GM12878 (cell line): ENCODE results near the gene GSTO1. TPM values are rescaled to one million over a fixed set of nuclear protein-coding genes. Genes with fewer than 3 reads are reported as not detected.
A peak's percentile ranks its signal among the peaks of the same experiment; 100 is the strongest.

Experiments
- ASH2L ChIP-seq: fragments of 300-600, 200-600 bp; sonication (generic); IDR thresholded peaks from 2 replicates; pipeline ENCODE4 v1.6.1; 2017; ENCODE audit warnings: low read depth, mild to moderate bottlenecking, borderline replicate concordance
- CBX5 ChIP-seq: sonication (generic); IDR thresholded peaks from 2 replicates; pipeline ENCODE4 v1.6.1; 2016; ENCODE audit warnings: low read depth, moderate library complexity, mild to moderate bottlenecking, inconsistent platforms
- EED ChIP-seq: sonication (generic); IDR thresholded peaks from 2 replicates; pipeline ENCODE4 v1.6.1; 2016; ENCODE audit warnings: antibody characterized with exemption, low read depth
- EP300 ChIP-seq, 2 experiments: fragments of 150-350 bp in 1 of 2; IDR thresholded peaks; 2 replicates each; pipeline ENCODE4 v1.6.1; 2011 to 2012; ENCODE audit warnings: low read depth in 2 of 2, low read length in 2 of 2, borderline replicate concordance in 1 of 2, improper control_type of control experiment in 1 of 2, inconsistent platforms in 1 of 2; ENCODE audit not compliant: control insufficient read depth in 1 of 2
- FOS ChIP-seq: IDR thresholded peaks from 3 replicates; pipeline ENCODE4 v1.6.1; 2011; ENCODE audit warnings: borderline replicate concordance; ENCODE audit not compliant: insufficient read length; ENCODE audit errors: extremely low read depth
- JUNB ChIP-seq: IDR thresholded peaks from 2 replicates; pipeline ENCODE4 v1.6.1; 2016; ENCODE audit warnings: antibody characterized with exemption, mild to moderate bottlenecking
- LARP7 ChIP-seq: fragments of 450-650 bp; IDR thresholded peaks from 2 replicates; pipeline ENCODE4 v1.6.1; 2017; ENCODE audit warnings: mild to moderate bottlenecking
- NFXL1 ChIP-seq: fragments of 450-650 bp; IDR thresholded peaks from 2 replicates; pipeline ENCODE4 v1.6.1; 2017; ENCODE audit warnings: antibody characterized with exemption, mild to moderate bottlenecking, borderline replicate concordance
- NR2F1 ChIP-seq: fragments of 450-650 bp; conservative IDR thresholded peaks from 2 replicates; pipeline ENCODE4 v1.6.1; 2017; ENCODE audit warnings: mild to moderate bottlenecking
- PML ChIP-seq: IDR thresholded peaks from 2 replicates; pipeline ENCODE4 v1.6.1; 2012; ENCODE audit warnings: low read length, inconsistent platforms
- POLR2AphosphoS5 ChIP-seq: IDR thresholded peaks from 2 replicates; pipeline ENCODE4 v1.6.1; 2011; ENCODE audit warnings: mild to moderate bottlenecking, low read length, inconsistent platforms
- TAF1 ChIP-seq: IDR thresholded peaks from 2 replicates; pipeline ENCODE4 v1.6.1; 2011; ENCODE audit warnings: mild to moderate bottlenecking, low read depth, low read length, borderline replicate concordance
- TCF12 ChIP-seq: IDR thresholded peaks from 2 replicates; pipeline ENCODE4 v1.6.1; 2011; ENCODE audit warnings: low read depth, mild to moderate bottlenecking, low read length
- TCF3 ChIP-seq: IDR thresholded peaks from 2 replicates; pipeline ENCODE4 v1.6.1; 2012; ENCODE audit warnings: low read depth, mild to moderate bottlenecking, low read length, borderline replicate concordance; ENCODE audit not compliant: insufficient read depth
- TCF7 ChIP-seq: IDR thresholded peaks from 2 replicates; pipeline ENCODE4 v1.6.1; 2014; ENCODE audit warnings: antibody characterized with exemption, borderline replicate concordance
- WRNIP1 ChIP-seq: IDR thresholded peaks from 2 replicates; pipeline ENCODE4 v1.6.1; 2011; ENCODE audit warnings: low read depth, low read length, improper control_type of control experiment, borderline replicate concordance
- YBX1 ChIP-seq: fragments of 450-650 bp; IDR thresholded peaks from 2 replicates; pipeline ENCODE4 v1.6.1; 2016; ENCODE audit warnings: antibody characterized with exemption
- polyA plus RNA-seq, 11 experiments: library from polyadenylated mRNA; depleted of rRNA in 4 of 11; unstranded in 6 of 11; stranded (reverse) in 5 of 11; fragments of >200 nt; fragmentation: Nextera tagmentation in 4 of 11; fragmentation: Illumina TruSeq in 1 of 11; extraction: Ambion mirVana in 4 of 11; extraction: Trizol in 1 of 11; gene quantifications; 1 replicate in 1 of 11; 2 replicates in 10 of 11; pipeline versions ENCODE4 v1.2.1 to v1.2.3, GENCODE V29; 2011 to 2016; ENCODE audit warnings: inconsistent platforms in 2 of 11, missing spikeins in 2 of 11, low read depth in 1 of 11
- total RNA-seq, 4 experiments: library from RNA; depleted of rRNA in 3 of 4; stranded (reverse); fragments of >200 nt in 3 of 4; fragmentation: Illumina TruSeq in 1 of 4; extraction: Trizol in 1 of 4; gene quantifications; 2 replicates each; pipeline versions ENCODE4 v1.2.1 to v1.2.3, GENCODE V29; 2013 to 2021
- TF ChIP-seq, protein P1 (sequence below): fragments of 450-650 bp; IDR thresholded peaks from 2 replicates; pipeline ENCODE4 v1.6.1; 2016; ENCODE audit warnings: mild to moderate bottlenecking
- TF ChIP-seq, protein P2 (sequence below): IDR thresholded peaks from 2 replicates; pipeline ENCODE4 v1.6.1; 2012; ENCODE audit warnings: mild to moderate bottlenecking, low read depth, low read length
- TF ChIP-seq, protein P3 (sequence below): IDR thresholded peaks from 2 replicates; pipeline ENCODE4 v1.6.1; 2011; ENCODE audit warnings: low read depth, low read length, improper control_type of control experiment, borderline replicate concordance
- TF ChIP-seq, protein P4 (sequence below): fragments of 150-350 bp; IDR thresholded peaks from 2 replicates; pipeline ENCODE4 v1.6.1; 2016; ENCODE audit warnings: low read depth, low read length

Gene GSTO1
- total and polyA plus RNA-seq, 10 of the 15 experiments (the other 5 are each of a cell fraction or from before 2014, with no cell fraction given): 53.1 to 197 (median 112) TPM

DNA sequence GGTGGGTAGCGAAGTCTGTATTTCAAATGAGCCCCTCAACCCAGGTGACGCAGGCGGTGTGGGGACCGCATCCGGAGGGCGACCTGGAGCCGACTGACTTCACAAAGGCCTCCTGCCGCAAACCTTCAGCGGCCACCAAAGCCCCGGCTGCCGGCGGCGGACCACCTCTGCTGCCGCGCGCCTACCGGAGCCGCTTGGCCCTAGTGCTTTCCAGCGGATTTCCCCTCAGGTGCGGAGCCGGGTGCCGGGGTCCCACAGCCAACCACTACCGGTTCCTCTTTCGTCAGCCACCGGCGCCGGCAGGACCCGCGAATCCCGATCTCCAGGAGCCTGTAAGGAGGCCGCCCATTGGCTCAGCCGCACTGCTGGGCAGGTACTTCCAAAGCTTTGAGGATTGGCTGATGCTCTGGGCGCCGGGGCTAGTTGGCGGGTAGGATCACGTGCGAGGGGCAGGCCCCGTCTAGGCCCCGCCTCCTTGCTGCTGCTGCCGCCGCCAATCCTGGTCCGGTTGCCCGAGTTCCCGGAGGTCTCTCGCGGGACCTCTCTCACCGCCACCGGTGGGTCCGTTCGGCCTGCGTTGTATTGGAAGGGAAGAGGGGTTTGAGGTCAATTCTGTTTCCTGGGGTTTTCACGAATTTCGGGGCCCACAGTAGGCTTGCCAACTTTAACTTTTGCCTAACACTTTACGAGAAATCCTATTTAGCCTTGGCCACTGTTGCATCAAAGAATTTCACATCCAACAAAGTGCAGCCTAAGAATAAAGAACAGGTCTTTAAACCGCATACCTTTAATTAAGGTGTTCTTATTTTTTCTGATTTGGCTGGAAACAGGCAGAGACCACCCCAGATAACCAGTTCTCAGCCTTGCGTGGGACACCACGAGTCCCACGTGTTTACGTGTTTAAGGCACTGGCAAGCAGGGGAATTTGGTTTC, 14.3 kb downstream of the GSTO1 start, which contains the start of gene GSTO2 (continued):
- TF ChIP-seq, protein P1, sequence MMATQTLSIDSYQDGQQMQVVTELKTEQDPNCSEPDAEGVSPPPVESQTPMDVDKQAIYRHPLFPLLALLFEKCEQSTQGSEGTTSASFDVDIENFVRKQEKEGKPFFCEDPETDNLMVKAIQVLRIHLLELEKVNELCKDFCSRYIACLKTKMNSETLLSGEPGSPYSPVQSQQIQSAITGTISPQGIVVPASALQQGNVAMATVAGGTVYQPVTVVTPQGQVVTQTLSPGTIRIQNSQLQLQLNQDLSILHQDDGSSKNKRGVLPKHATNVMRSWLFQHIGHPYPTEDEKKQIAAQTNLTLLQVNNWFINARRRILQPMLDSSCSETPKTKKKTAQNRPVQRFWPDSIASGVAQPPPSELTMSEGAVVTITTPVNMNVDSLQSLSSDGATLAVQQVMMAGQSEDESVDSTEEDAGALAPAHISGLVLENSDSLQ: peak; percentile 87
- TF ChIP-seq NR2F1 (0 out of 2 replicates have a peak, but pooled peaks have one; percentile 34), TCF12 (0 out of 2 replicates have a peak, but pooled peaks have one; percentile 18), FOS (peak; percentile 61), NFXL1 (no peak), EED (peak; percentile 20; the same call in 1 of the 2 replicates), WRNIP1 (no peak), CBX5 (0 out of 2 replicates have a peak, but pooled peaks have one; percentile 20), LARP7 (no peak; the same call in none of the 2 replicates), EP300 (IDR thresholded peaks at IDR 0.05; ENCODE audit: borderline replicate concordance in 1 of 2, control insufficient read depth in 1 of 2, low read depth in 2 of 2, low read length in 2 of 2) (no peak), TCF3 (peak; percentile 64; the same call in 1 of the 2 replicates), PML (peak; percentile 89), JUNB (no peak), TCF7 (no peak), POLR2AphosphoS5 (peak; percentile 94), TAF1 (peak; percentile 80), YBX1 (no peak), ASH2L (no peak)
- TF ChIP-seq, protein P2, sequence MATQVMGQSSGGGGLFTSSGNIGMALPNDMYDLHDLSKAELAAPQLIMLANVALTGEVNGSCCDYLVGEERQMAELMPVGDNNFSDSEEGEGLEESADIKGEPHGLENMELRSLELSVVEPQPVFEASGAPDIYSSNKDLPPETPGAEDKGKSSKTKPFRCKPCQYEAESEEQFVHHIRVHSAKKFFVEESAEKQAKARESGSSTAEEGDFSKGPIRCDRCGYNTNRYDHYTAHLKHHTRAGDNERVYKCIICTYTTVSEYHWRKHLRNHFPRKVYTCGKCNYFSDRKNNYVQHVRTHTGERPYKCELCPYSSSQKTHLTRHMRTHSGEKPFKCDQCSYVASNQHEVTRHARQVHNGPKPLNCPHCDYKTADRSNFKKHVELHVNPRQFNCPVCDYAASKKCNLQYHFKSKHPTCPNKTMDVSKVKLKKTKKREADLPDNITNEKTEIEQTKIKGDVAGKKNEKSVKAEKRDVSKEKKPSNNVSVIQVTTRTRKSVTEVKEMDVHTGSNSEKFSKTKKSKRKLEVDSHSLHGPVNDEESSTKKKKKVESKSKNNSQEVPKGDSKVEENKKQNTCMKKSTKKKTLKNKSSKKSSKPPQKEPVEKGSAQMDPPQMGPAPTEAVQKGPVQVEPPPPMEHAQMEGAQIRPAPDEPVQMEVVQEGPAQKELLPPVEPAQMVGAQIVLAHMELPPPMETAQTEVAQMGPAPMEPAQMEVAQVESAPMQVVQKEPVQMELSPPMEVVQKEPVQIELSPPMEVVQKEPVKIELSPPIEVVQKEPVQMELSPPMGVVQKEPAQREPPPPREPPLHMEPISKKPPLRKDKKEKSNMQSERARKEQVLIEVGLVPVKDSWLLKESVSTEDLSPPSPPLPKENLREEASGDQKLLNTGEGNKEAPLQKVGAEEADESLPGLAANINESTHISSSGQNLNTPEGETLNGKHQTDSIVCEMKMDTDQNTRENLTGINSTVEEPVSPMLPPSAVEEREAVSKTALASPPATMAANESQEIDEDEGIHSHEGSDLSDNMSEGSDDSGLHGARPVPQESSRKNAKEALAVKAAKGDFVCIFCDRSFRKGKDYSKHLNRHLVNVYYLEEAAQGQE: no peak
- TF ChIP-seq, protein P3, sequence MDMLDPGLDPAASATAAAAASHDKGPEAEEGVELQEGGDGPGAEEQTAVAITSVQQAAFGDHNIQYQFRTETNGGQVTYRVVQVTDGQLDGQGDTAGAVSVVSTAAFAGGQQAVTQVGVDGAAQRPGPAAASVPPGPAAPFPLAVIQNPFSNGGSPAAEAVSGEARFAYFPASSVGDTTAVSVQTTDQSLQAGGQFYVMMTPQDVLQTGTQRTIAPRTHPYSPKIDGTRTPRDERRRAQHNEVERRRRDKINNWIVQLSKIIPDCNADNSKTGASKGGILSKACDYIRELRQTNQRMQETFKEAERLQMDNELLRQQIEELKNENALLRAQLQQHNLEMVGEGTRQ: peak; percentile 80
- TF ChIP-seq, protein P4, sequence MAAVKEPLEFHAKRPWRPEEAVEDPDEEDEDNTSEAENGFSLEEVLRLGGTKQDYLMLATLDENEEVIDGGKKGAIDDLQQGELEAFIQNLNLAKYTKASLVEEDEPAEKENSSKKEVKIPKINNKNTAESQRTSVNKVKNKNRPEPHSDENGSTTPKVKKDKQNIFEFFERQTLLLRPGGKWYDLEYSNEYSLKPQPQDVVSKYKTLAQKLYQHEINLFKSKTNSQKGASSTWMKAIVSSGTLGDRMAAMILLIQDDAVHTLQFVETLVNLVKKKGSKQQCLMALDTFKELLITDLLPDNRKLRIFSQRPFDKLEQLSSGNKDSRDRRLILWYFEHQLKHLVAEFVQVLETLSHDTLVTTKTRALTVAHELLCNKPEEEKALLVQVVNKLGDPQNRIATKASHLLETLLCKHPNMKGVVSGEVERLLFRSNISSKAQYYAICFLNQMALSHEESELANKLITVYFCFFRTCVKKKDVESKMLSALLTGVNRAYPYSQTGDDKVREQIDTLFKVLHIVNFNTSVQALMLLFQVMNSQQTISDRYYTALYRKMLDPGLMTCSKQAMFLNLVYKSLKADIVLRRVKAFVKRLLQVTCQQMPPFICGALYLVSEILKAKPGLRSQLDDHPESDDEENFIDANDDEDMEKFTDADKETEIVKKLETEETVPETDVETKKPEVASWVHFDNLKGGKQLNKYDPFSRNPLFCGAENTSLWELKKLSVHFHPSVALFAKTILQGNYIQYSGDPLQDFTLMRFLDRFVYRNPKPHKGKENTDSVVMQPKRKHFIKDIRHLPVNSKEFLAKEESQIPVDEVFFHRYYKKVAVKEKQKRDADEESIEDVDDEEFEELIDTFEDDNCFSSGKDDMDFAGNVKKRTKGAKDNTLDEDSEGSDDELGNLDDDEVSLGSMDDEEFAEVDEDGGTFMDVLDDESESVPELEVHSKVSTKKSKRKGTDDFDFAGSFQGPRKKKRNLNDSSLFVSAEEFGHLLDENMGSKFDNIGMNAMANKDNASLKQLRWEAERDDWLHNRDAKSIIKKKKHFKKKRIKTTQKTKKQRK: peak; percentile 63
